IPS DF 4.7 (cell line): ENCODE measurements around the gene SPEF2.
"Not testable (repeated sequence)": the region's sequence is repeated elsewhere in the genome, so short reads cannot be mapped to it uniquely, and the experiment has no call there.

ENCODE experiments used
- DNase-seq: peaks from one replicate; pipeline ENCODE4 v3.0.0-alpha.2; 2013; ENCODE audit warnings: low spot score; ENCODE audit errors: extremely low read depth

Gene SPEF2

DNA sequence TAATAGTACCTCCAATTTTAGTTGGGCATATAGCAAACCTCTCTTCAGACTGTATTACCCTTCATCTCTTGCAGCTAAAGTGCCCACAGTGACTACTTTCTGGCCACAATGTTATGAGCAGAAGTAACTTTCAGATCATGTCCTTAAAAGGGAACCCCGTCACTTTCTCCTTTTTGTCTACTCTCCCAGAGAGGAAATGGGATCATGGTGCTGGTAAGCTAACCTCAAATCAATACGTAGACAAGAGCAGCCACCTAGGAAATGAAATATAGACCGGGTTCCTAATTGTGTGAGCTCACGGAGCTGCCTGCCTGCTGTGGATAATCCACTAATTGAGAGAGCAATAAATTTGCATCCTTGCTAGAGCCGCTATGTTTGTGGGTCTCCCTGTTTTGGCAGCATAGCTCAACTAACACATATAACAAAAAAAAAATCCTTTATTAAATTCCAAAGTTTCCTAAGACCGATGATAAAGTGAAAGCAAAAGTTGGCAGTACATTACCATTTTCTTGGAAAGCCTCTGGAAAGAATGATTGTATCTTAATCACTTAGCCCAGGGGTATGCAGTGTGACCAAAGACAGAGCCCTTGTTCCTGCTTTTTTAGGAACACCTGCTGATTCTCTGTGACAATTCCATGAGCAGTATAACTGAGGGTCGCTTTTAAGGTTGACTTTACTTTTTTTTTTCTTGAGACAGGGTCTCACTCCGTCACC, 233.5 kb downstream of the SPEF2 start:
- DNase-seq, result no peak

DNA sequence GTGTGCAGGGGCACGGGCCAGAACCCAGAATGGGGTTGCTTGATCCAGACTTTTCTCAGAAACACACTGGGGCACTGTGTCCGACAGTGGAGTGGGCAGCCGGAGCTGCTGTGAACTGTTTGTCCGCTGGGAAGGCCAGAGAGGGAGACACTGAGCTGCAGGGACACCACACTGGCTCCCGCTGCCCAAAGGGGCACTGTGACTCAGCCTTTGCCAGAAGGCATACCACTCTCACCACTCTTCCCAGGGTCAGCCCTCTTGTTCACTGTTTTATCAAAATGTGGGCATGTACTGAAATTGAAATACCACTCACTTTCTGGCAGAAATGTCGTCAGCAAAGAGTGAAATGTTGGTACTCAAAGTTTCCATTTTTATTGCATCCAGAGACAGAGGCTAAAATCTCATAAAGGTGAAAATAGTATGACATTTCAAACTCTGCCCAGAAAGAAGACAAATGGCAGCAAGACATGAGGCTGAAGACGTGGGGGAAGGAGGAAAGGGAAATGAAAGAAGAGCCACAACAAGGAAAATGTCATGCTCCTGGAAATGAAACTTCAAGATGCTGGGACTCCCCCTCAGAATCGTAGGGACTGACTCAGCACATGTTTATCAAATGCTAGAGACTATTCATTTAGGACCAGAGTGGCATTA, 234.5 kb downstream of the SPEF2 start:
- DNase-seq, result no peak

DNA sequence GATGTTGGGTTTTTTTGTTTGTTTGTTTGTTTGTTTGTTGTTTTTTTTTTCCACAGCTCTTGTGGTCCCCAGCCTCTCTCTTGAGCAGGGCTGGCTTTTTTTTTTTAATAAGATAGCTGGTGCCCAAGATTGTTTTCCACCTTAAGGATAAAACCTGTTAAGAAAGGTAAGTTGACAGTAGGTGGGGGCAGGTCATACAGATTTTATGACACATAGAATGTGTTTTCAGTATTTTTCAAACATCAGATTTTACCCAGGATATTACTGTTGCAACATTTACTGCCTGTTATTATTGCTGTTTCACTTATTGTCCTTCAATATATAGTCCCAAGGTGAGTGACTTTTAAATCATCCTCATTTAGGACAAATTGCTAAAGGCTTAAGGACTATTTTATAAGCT, 235.1 kb downstream of the SPEF2 start:
- DNase-seq, result no peak

GRCh38 chr5:35853631-35854030, 236.0 kb downstream of the SPEF2 start:
- DNase-seq, result no peak

DNA sequence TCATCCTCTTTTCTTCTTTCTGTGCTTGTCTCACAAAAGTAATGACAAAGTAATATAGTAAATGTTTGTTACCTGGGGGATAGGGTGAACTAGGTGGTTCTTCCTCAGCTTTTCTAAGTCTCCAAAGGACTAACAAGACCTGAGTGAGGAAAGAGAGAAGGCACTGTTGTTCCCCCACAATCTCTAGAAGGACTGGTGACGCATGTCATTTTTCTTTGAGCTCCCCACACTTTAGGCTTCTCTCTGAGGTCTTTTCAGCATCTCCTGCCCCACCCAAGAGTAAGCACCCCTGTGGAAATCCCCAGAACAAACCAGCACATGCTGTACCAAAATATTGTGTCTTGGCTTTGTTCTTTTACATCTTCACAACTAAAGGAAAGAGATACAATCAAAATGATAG, 236.6 kb downstream of the SPEF2 start:
- DNase-seq, result no peak

GRCh38 chr5:35855187-35855586, 237.5 kb downstream of the SPEF2 start:
- no peak for DNase-seq

GRCh38 chr5:35856186-35856764, 238.6 kb downstream of the SPEF2 start:
- DNase-seq, result not testable (repeated sequence)

DNA sequence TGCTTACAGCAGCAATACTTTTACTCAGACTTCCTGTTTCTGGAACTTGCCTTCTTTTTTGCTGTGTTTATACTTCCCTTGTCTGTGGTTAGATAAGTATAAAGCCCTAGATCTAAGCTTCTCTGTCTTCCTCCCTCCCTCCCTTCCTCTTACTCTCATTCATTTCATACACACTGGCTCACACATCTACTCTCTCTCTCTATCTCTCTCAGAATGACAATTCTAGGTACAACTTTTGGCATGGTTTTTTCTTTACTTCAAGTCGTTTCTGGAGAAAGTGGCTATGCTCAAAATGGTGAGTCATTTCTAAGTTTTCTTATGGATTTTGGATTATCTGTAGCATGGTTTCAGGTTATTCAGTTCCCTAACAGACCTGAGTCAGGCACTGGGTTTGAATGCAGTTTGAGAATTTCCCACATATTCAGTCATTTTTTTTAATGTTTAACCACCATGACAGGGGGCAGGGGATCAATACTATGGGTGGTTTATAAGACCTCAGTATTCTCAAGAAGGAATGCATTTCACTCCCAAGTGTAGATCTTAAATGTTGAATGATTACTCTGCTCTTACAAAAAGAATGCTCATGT, 239.2 kb downstream of the SPEF2 start, which contains the start of gene IL7R:
IL7R (plus strand) TSS at position 127 of the 587 bp plus-strand sequence; CDS start at position 214, 87 bp downstream.
- DNase-seq, result no peak

GRCh38 chr5:35857606-35858205, 240.0 kb downstream of the SPEF2 start:
- no peak for DNase-seq

DNA sequence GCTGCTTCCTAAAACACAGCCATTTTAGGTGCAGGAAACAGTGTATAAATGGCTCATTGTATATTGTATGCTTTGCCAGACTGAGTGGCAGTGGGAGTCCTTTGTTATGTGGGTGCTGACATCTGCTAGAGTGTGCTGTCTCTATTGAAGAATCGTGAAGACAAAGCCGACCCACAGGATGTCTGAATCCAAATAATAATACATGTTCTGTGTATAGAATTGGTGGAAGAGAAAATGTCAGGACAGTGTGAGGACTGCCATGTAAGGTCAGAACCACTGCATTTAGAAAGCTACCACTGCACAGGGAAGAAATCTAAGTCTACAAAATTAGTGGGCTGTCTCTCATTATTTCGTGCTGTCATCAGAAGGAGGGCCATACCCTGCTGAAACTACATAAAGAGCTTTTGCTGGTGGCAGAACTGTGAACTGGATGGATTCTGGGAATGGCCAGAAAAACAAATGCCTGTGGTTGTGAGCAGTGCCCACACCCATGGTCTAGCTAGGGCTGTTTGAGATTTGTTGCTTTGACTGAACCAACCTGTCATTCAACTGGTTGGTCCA, 241.5 kb downstream of the SPEF2 start:
- DNase-seq, result no peak

- DNase-seq, result no peak
These were observed 243.0 kb downstream of the SPEF2 start for GRCh38 chr5:35860686-35861085.

DNA sequence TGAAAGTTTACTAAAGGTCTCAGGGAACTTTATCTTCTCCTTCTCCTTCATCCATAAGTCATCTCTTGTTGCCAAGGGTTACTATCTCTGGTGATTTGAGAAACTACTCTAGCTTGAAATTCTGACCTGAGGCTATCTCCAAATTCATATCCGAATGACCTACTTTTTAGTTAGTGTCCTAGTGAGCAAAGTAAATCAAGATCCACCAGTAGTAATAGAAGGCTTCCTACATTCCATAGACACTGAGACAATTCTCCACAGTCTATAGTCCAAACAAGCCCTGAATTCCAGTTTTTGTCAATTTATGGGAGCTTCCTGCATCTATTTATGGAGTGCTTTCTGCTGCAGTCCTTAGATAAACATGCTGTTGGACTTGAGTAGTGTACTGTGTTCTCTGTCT, 244.1 kb downstream of the SPEF2 start:
- DNase-seq, result no peak

DNA sequence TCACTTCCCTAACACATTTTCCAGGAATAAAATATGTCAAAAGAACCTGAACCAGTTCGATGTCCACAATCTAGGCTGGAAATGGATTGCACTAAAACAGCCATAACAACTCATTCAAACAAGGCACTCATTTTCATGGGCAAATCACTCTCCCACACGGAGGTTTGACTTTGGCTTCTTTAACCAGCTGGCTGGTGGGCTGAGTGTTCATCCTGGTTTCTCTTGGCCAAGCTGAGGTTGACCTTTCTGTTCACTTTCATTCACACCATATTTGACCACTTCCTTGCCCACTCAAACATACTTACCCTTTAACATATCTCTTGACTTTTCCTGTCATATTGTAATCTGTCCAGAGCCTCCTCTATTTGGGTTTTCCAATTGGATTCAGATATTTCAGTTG, 244.5 kb downstream of the SPEF2 start:
- no peak for DNase-seq

DNA sequence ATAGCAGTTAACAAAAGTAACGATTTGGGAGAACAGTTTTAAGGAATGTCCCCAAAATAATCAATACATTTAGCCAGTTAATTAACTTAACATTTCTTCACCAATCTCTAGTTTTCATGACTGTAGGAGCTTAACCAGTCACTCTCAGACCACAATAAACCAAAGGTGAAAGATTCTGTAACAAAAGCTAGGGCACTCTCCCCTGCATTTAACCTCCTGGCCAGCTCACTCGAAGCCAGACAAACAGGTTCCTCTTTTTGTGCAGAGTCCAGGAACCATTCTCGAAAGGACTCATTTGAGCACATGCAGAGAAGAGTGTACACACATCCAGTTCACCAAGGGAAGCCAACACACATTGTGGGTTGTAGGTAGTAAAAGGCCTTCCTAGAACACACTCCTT, 245.5 kb downstream of the SPEF2 start:
- no peak for DNase-seq
